ENCODE results near the gene LHPP.

The LHPP gene

GRCh38 chr10:124512600-124512999, 51.0 kb downstream of the LHPP start:
- TF ChIP-seq JUND (IDR thresholded peaks at IDR 0.05; ENCODE audit: low read depth), result no peak
- in situ Hi-C loops (cut with HindIII; ENCODE audit: low pct_unique_long_range_greater_than_20kb, low sequenced_read_pairs), result no loop called here
- DNase-seq (ENCODE audit: low read depth in 1 of 2, low spot score in 1 of 2), result no peak

- in situ Hi-C loops (cut with HindIII; ENCODE audit: low pct_unique_long_range_greater_than_20kb, low sequenced_read_pairs), result no loop called here
- no peak for TF ChIP-seq JUND (IDR thresholded peaks at IDR 0.05; ENCODE audit: low read depth)
- no peak for DNase-seq (ENCODE audit: low read depth in 1 of 2, low spot score in 1 of 2)
Observed at GRCh38 chr10:124515244-124515970, 53.8 kb downstream of the LHPP start.

GRCh38 chr10:124516181-124516580, 54.6 kb downstream of the LHPP start:
- in situ Hi-C loops (cut with HindIII; ENCODE audit: low pct_unique_long_range_greater_than_20kb, low sequenced_read_pairs), result no loop called here

GRCh38 chr10:124516746-124517397, 55.2 kb downstream of the LHPP start:
- no peak for DNase-seq (ENCODE audit: low read depth in 1 of 2, low spot score in 1 of 2)
- in situ Hi-C loops (cut with HindIII; ENCODE audit: low pct_unique_long_range_greater_than_20kb, low sequenced_read_pairs), result no loop called here
- TF ChIP-seq JUND (IDR thresholded peaks at IDR 0.05; ENCODE audit: low read depth), result no peak

More at GRCh38 chr10:124516181-124516580, 54.6 kb downstream of the LHPP start:
- DNase-seq (ENCODE audit: low read depth in 1 of 2, low spot score in 1 of 2), result no peak
- TF ChIP-seq JUND (IDR thresholded peaks at IDR 0.05; ENCODE audit: low read depth), result no peak

GRCh38 chr10:124517461-124517860, 55.8 kb downstream of the LHPP start:
- no peak for DNase-seq (ENCODE audit: low read depth in 1 of 2, low spot score in 1 of 2)
- in situ Hi-C loops (cut with HindIII; ENCODE audit: low pct_unique_long_range_greater_than_20kb, low sequenced_read_pairs), result no loop called here
- no peak for TF ChIP-seq JUND (IDR thresholded peaks at IDR 0.05; ENCODE audit: low read depth)

GRCh38 chr10:124517931-124518330, 56.3 kb downstream of the LHPP start:
- in situ Hi-C loops (cut with HindIII; ENCODE audit: low pct_unique_long_range_greater_than_20kb, low sequenced_read_pairs), result no loop called here
- no peak for DNase-seq (ENCODE audit: low read depth in 1 of 2, low spot score in 1 of 2)
- TF ChIP-seq JUND (IDR thresholded peaks at IDR 0.05; ENCODE audit: low read depth), result no peak

- in situ Hi-C loops (cut with HindIII; ENCODE audit: low pct_unique_long_range_greater_than_20kb, low sequenced_read_pairs), result no loop called here
- TF ChIP-seq JUND (IDR thresholded peaks at IDR 0.05; ENCODE audit: low read depth), result no peak
- no peak for DNase-seq (ENCODE audit: low read depth in 1 of 2, low spot score in 1 of 2)
Observed at GRCh38 chr10:124518366-124518765, 56.7 kb downstream of the LHPP start.

- no peak for DNase-seq (ENCODE audit: low read depth in 1 of 2, low spot score in 1 of 2)
- in situ Hi-C loops (cut with HindIII; ENCODE audit: low pct_unique_long_range_greater_than_20kb, low sequenced_read_pairs), result no loop called here
- no peak for TF ChIP-seq JUND (IDR thresholded peaks at IDR 0.05; ENCODE audit: low read depth)
Observed at GRCh38 chr10:124520558-124521428, 59.2 kb downstream of the LHPP start.

GRCh38 chr10:124521429-124521871, 59.8 kb downstream of the LHPP start:
- in situ Hi-C loops (cut with HindIII; ENCODE audit: low pct_unique_long_range_greater_than_20kb, low sequenced_read_pairs), result no loop called here
- no peak for TF ChIP-seq JUND (IDR thresholded peaks at IDR 0.05; ENCODE audit: low read depth)
- no peak for DNase-seq (ENCODE audit: low read depth in 1 of 2, low spot score in 1 of 2)

GRCh38 chr10:124522131-124522932, 60.7 kb downstream of the LHPP start:
- no peak for TF ChIP-seq JUND (IDR thresholded peaks at IDR 0.05; ENCODE audit: low read depth)
- in situ Hi-C loops (cut with HindIII; ENCODE audit: low pct_unique_long_range_greater_than_20kb, low sequenced_read_pairs), result no loop called here
- DNase-seq (ENCODE audit: low read depth in 1 of 2, low spot score in 1 of 2), result no peak

- in situ Hi-C loops (cut with HindIII; ENCODE audit: low pct_unique_long_range_greater_than_20kb, low sequenced_read_pairs), result no loop called here
- DNase-seq (ENCODE audit: low read depth in 1 of 2, low spot score in 1 of 2), result no peak
- no peak for TF ChIP-seq JUND (IDR thresholded peaks at IDR 0.05; ENCODE audit: low read depth)
Observed at GRCh38 chr10:124522933-124523871, 61.6 kb downstream of the LHPP start.

Data from T47D (cell line).